NCI-H2227 treated with DMSO at 0.1 percent for 48 hours (cell line): ENCODE results near the gene KANSL1.
"Not testable (repeated sequence)": the region's sequence is repeated elsewhere in the genome, so short reads cannot be mapped to it uniquely, and the experiment has no call there.

ENCODE experiments used
- DNase-seq: peaks from one replicate; lab custom pipeline; 2025; lab: John Stamatoyannopoulos, UW

The KANSL1 gene

DNA sequence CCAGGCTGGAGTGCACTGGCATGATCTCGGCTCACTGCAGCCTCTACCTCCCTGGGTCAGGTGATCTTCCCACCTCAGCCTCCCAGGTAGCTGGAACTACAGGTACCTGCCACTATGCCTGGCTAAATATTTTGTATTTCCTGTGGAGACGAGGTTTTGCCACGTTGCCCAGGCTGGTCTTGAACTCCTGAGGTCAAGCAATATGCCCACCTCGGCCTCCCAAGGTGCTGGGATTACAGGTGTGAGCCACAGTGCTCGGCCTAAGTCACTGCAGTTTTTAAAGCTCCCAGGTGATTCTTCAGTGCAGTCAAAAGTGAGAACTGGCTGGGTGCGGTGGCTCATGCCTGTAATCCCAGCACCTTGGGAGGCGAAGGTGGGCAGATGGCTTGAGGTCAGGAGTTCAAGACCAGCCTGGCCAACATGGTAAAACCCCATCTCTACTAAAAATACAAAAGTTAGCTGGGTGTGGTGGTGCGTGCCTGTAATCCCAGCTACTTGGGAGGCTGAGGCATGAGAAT is 173.8 kb downstream of the KANSL1 start:
- not testable (repeated sequence) for DNase-seq

DNA sequence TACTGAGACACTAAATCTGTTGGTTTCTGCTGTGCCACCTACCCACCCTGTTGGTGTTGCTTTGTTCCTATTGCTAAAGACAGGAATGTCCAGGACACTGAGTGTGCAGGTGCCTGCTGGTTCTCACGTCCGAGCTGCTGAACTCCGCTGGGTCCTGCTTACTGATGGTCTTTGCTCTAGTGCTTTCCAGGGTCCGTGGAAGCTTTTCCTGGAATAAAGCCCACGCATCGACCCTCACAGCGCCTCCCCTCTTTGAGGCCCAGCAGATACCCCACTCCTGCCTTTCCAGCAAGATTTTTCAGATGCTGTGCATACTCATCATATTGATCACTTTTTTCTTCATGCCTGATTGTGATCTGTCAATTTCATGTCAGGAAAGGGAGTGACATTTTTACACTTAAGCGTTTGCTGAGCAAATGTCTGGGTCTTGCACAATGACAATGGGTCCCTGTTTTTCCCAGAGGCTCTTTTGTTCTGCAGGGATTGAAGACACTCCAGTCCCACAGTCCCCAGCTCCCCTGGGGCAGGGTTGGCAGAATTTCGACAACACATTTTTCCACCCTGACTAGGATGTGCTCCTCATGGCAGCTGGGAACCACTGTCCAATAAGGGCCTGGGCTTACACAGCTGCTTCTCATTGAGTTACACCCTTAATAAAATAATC is 179.6 kb downstream of the KANSL1 start:
- DNase-seq: no peak

DNA sequence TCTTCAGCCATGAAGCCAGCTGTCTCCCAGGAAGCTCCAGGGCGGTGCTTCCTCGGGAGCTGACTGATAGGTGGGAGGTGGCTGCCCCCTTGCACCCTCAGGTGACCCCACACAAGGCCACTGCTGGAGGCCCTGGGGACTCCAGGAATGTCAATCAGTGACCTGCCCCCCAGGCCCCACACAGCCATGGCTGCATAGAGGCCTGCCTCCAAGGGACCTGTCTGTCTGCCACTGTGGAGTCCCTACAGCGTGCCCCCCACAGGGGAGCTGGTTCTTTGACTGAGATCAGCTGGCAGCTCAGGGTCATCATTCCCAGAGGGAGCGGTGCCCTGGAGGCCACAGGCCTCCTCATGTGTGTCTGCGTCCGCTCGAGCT is 180.1 kb downstream of the KANSL1 start:
- no peak for DNase-seq

DNA sequence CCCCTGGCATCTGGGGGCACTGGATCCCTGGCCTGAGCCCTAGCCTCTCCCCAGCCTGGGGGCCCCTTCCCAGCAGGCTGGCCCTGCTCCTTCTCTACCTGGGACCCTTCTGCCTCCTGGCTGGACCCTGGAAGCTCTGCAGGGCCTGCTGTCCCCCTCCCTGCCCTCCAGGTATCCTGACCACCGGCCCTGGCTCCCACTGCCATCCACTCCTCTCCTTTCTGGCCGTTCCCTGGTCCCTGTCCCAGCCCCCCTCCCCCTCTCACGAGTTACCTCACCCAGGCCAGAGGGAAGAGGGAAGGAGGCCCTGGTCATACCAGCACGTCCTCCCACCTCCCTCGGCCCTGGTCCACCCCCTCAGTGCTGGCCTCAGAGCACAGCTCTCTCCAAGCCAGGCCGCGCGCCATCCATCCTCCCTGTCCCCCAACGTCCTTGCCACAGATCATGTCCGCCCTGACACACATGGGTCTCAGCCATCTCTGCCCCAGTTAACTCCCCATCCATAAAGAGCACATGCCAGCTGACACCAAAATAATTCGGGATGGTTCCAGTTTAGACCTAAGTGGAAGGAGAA is 180.6 kb downstream of the KANSL1 start:
- no peak for DNase-seq

DNA sequence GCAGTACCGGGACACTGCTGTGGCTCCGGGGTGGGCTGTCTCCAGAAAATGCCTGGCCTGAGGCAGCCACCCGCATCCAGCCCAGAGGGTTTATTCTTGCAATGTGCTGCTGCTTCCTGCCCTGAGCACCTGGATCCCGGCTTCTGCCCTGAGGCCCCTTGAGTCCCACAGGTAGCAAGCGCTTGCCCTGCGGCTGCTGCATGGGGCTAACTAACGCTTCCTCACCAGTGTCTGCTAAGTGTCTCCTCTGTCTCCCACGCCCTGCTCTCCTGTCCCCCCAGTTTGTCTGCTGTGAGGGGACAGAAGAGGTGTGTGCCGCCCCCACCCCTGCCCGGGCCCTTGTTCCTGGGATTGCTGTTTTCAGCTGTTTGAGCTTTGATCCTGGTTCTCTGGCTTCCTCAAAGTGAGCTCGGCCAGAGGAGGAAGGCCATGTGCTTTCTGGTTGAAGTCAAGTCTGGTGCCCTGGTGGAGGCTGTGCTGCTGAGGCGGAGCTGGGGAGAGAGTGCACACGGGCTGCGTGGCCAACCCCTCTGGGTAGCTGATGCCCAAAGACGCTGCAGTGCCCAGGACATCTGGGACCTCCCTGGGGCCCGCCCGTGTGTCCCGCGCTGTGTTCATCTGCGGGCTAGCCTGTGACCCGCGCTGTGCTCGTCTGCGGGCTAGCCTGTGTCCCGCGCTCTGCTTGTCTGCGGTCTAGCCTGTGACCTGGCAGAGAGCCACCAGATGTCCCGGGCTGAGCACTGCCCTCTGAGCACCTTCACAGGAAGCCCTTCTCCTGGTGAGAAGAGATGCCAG is 181.3 kb downstream of the KANSL1 start:
- no peak for DNase-seq

DNA sequence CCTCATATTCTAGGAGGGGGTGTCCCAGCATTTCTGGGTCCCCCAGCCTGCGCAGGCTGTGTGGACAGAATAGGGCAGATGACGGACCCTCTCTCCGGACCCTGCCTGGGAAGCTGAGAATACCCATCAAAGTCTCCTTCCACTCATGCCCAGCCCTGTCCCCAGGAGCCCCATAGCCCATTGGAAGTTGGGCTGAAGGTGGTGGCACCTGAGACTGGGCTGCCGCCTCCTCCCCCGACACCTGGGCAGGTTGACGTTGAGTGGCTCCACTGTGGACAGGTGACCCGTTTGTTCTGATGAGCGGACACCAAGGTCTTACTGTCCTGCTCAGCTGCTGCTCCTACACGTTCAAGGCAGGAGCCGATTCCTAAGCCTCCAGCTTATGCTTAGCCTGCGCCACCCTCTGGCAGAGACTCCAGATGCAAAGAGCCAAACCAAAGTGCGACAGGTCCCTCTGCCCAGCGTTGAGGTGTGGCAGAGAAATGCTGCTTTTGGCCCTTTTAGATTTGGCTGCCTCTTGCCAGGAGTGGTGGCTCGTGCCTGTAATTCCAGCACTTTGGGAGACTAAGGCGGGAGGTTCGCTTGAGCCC is 182.5 kb downstream of the KANSL1 start:
- DNase-seq: no peak

DNA sequence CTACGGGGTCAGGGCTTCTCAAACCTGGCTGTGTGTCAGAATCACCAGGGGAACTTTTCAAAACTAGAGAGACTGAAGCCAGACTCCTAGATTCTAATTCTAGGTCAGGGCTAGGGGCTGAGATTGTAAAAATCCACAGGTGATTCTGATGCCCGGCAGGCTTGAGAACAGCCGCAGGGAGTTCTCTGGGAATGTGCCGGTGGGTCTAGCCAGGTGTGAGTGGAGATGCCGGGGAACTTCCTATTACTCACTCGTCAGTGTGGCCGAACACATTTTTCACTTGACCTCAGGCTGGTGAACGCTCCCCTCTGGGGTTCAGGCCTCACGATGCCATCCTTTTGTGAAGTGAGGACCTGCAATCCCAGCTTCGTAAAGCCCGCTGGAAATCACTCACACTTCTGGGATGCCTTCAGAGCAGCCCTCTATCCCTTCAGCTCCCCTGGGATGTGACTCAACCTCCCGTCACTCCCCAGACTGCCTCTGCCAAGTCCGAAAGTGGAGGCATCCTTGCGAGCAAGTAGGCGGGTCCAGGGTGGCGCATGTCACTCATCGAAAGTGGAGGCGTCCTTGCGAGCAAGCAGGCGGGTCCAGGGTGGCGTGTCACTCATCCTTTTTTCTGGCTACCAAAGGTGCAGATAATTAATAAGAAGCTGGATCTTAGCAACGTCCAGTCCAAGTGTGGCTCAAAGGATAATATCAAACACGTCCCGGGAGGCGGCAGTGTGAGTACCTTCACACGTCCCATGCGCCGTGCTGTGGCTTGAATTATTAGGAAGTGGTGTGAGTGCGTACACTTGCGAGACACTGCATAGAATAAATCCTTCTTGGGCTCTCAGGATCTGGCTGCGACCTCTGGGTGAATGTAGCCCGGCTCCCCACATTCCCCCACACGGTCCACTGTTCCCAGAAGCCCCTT is 183.3 kb downstream of the KANSL1 start:
- no peak for DNase-seq

DNA sequence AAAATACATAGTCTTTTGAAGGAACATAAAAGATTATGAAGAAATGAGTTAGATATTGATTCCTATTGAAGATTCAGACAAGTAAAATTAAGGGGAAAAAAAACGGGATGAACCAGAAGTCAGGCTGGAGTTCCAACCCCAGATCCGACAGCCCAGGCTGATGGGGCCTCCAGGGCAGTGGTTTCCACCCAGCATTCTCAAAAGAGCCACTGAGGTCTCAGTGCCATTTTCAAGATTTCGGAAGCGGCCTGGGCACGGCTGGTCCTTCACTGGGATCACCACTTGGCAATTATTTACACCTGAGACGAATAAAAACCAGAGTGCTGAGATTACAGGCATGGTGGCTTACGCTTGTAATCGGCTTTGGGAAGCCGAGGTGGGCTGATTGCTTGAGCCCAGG is 184.6 kb downstream of the KANSL1 start:
- no peak for DNase-seq

DNA sequence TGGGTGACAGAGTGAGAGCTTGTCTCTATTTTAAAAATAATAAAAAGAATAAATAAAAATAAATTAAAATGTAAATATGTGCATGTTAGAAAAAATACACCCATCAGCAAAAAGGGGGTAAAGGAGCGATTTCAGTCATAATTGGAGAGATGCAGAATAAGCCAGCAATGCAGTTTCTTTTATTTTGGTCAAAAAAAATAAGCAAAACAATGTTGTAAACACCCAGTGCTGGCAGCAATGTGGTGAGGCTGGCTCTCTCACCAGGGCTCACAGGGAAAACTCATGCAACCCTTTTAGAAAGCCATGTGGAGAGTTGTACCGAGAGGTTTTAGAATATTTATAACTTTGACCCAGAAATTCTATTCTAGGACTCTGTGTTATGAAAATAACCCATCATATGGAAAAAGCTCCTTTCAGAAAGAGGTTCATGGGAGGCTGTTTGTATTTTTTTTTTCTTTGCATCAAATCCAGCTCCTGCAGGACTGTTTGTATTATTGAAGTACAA is 185.7 kb downstream of the KANSL1 start:
- no peak for DNase-seq

DNA sequence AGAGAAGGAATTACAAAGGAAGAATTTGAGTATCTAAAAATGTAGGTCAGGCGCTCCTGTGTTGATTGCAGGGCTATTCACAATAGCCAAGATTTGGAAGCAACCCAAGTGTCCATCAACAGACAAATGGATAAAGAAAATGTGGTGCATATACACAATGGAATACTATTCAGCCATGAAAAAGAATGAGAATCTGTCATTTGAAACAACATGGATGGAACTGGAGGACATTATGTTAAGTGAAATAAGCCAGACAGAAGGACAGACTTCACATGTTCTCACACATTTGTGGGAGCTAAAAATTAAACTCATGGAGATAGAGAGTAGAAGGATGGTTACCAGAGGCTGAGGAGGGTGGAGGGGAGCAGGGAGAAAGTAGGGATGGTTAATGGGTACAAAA is 187.1 kb downstream of the KANSL1 start:
- not testable (repeated sequence) for DNase-seq

DNA sequence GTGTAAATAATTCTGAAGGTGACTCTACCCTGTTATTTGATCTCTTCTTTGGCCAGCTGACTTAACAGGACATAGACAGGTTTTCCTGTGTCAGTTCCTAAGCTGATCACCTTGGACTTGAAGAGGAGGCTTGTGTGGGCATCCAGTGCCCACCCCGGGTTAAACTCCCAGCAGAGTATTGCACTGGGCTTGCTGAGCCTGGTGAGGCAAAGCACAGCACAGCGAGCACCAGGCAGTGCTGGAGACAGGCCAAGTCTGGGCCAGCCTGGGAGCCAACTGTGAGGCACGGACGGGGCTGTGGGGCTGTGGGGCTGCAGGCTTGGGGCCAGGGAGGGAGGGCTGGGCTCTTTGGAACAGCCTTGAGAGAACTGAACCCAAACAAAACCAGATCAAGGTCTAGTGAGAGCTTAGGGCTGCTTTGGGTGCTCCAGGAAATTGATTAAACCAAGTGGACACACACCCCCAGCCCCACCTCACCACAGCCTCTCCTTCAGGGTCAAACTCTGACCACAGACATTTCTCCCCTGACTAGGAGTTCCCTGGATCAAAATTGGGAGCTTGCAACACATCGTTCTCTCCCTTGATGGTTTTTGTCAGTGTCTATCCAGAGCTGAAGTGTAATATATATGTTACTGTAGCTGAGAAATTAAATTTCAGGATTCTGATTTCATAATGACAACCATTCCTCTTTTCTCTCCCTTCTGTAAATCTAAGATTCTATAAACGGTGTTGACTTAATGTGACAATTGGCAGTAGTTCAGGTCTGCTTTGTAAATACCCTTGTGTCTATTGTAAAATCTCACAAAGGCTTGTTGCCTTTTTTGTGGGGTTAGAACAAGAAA is 189.1 kb downstream of the KANSL1 start:
- DNase-seq: no peak

DNA sequence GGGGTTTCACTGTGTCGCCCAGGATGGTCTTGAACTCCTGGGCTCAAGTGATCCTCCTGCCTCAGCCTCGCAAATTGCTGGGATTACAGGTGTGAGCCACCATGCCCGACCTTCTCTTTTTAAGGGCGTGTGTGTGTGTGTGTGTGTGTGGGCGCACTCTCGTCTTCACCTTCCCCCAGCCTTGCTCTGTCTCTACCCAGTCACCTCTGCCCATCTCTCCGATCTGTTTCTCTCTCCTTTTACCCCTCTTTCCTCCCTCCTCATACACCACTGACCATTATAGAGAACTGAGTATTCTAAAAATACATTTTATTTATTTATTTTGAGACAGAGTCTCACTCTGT is 190.3 kb downstream of the KANSL1 start:
- DNase-seq: no peak

DNA sequence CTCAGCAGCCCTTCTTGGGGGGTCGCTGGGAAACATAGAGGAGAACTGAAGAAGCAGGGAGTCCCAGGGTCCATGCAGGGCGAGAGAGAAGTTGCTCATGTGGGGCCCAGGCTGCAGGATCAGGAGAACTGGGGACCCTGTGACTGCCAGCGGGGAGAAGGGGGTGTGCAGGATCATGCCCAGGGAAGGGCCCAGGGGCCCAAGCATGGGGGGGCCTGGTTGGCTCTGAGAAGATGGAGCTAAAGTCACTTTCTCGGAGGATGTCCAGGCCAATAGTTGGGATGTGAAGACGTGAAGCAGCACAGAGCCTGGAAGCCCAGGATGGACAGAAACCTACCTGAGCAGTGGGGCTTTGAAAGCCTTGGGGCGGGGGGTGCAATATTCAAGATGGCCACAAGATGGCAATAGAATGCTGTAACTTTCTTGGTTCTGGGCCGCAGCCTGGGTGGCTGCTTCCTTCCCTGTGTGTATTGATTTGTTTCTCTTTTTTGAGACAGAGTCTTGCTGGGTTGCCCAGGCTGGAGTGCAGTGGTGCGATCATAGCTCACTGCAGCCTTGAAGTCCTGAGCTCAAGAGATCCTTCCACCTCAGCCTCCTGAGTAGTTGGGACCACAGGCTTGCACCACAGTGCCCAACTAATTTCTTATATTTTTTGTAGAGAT is 190.8 kb downstream of the KANSL1 start:
- DNase-seq: peak; percentile 72

DNA sequence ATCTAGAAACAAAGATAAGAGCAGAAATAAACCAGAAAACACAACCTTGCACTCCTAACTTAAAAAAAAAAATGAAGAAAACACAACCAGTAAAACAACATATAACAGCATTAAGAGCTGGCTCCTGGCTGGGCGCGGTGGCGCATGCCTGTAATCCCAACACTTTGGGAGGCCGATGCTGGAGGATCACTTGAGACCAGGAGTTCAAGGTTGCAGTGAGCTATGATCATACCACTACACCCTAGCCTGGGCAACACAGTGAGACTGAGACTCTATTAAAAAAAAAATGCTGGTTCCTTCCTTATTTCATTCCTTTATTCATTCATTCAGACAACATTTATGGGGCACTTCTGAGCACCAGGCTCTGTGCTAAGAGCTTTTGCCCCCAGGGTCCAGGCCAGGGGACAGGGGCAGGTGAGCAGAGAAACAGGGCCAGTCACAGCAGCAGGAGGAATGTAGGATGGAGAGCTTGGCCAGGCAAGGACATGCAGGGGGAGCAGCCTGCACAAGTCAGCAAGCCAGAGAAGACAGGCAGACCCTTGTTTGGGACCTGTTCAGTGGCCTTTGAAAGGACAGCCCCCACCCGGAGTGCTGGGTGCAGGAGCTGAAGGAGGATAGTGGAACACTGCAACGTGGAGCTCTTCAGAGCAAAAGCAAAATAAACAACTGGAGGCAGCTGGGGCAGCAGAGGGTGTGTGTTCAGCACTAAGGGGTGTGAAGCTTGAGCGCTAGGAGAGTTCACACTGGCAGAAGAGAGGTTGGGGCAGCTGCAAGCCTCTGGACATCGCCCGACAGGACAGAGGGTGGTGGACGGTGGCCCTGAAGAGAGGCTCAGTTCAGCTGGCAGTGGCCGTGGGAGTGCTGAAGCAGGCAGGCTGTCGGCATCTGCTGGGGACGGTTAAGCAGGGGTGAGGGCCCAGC is 191.6 kb downstream of the KANSL1 start:
- no peak for DNase-seq

DNA sequence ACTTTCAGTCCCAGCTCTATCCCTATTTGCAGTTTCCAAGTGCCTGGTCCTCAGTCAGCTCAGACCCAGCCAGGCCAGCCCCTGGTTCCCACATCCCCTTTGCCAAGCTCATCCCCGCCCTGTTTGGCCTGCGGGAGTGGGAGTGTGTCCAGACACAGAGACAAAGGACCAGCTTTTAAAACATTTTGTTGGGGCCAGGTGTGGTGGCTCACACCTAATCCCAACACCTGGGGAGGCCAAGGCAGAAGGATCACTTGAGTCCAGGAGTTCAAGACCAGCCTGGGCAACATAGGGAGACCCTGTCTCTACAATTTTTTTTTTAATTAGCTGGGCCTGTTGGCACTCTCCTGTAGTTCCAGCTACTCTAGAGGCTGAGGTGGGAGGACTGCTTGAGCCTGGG is 192.5 kb downstream of the KANSL1 start:
- DNase-seq: no peak

DNA sequence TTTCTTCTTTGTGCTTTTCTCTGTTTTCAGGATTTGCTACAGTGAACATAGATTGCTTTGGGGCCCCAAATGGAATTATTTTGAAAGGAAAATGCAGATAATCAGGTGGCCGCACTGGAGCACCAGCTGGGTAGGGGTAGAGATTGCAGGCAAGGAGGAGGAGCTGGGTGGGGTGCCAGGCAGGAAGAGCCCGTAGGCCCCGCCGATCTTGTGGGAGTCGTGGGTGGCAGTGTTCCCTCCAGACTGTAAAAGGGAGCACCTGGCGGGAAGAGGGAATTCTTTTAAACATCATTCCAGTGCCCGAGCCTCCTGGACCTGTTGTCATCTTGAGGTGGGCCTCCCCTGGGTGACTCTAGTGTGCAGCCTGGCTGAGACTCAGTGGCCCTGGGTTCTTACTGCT is 192.9 kb downstream of the KANSL1 start:
- no peak for DNase-seq

DNA sequence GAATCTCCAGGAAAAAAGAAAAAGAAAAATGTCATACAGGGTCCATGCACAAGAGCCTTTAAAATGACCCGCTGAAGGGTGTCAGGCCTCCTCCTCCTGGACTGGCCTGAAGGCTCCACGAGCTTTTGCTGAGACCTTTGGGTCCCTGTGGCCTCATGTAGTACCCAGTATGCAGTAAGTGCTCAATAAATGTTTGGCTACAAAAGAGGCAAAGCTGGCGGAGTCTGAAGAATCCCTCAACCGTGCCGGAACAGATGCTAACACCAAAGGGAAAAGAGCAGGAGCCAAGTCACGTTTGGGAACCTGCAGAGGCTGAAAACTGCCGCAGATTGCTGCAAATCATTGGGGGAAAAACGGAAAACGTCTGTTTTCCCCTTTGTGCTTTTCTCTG is 193.3 kb downstream of the KANSL1 start:
- no peak for DNase-seq

DNA sequence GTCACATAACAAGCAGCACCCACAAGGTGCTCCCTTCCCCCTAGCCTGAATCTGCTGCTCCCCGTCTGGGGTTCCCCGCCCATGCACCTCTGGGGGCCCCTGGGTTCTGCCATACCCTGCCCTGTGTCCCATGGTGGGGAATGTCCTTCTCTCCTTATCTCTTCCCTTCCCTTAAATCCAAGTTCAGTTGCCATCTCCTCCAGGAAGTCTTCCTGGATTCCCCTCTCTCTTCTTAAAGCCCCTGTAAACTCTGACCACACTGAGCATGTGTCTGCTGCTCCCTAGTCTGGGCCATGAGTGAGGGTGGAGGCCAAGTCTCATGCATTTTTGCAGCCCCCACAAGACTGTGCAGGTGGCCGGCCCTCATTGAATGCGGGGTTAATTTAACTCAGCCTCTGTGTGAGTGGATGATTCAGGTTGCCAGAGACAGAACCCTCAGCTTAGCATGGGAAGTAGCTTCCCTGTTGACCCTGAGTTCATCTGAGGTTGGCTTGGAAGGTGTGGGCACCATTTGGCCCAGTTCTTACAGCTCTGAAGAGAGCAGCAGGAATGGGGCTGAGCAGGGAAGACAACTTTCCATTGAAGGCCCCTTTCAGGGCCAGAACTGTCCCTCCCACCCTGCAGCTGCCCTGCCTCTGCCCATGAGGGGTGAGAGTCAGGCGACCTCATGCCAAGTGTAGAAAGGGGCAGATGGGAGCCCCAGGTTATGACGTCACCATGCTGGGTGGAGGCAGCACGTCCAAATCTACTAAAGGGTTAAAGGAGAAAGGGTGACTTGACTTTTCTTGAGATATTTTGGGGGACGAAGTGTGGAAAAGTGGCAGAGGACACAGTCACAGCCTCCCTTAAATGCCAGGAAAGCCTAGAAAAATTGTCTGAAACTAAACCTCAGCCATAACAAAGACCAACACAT is 194.0 kb downstream of the KANSL1 start, which contains the start of gene STH:
Gene STH (plus strand): TSS at position 264 of the 913 bp plus-strand sequence. CDS start 30 bp downstream, at position 294.
- no peak for DNase-seq
